GM12878 (cell line): ENCODE data around the gene GNB3. TPM values are rescaled to one million over a fixed set of nuclear protein-coding genes. Genes with fewer than 3 reads are reported as not detected.

Experiments
- EP300 ChIP-seq, 2 experiments: fragments of 150-350 bp in 1 of 2; IDR thresholded peaks; 2 replicates each; pipeline ENCODE4 v1.6.1; 2011 to 2012; ENCODE audit warnings: low read depth in 2 of 2, low read length in 2 of 2, borderline replicate concordance in 1 of 2, improper control_type of control experiment in 1 of 2, inconsistent platforms in 1 of 2; ENCODE audit not compliant: control insufficient read depth in 1 of 2
- NFXL1 ChIP-seq: fragments of 450-650 bp; IDR thresholded peaks from 2 replicates; pipeline ENCODE4 v1.6.1; 2017; ENCODE audit warnings: antibody characterized with exemption, mild to moderate bottlenecking, borderline replicate concordance
- NKRF ChIP-seq: fragments of 450-650 bp; conservative IDR thresholded peaks from 2 replicates; pipeline ENCODE4 v1.6.1; 2017; ENCODE audit warnings: mild to moderate bottlenecking, moderate library complexity
- ZBED1 ChIP-seq: IDR thresholded peaks from 2 replicates; pipeline ENCODE4 v1.6.1; 2016; ENCODE audit warnings: borderline replicate concordance
- polyA plus RNA-seq, 11 experiments: library from polyadenylated mRNA; depleted of rRNA in 4 of 11; unstranded in 6 of 11; stranded (reverse) in 5 of 11; fragments of >200 nt; fragmentation: Nextera tagmentation in 4 of 11; fragmentation: Illumina TruSeq in 1 of 11; extraction: Ambion mirVana in 4 of 11; extraction: Trizol in 1 of 11; gene quantifications; 1 replicate in 1 of 11; 2 replicates in 10 of 11; pipeline versions ENCODE4 v1.2.1 to v1.2.3, GENCODE V29; 2011 to 2016; ENCODE audit warnings: inconsistent platforms in 2 of 11, missing spikeins in 2 of 11, low read depth in 1 of 11
- total RNA-seq, 4 experiments: library from RNA; depleted of rRNA in 3 of 4; stranded (reverse); fragments of >200 nt in 3 of 4; fragmentation: Illumina TruSeq in 1 of 4; extraction: Trizol in 1 of 4; gene quantifications; 2 replicates each; pipeline versions ENCODE4 v1.2.1 to v1.2.3, GENCODE V29; 2013 to 2021
- TF ChIP-seq, protein P1 (sequence below): fragments of 450-650 bp; IDR thresholded peaks from 2 replicates; pipeline ENCODE4 v1.6.1; 2017; ENCODE audit warnings: borderline replicate concordance
- TF ChIP-seq, protein P2 (sequence below): IDR thresholded peaks from 2 replicates; pipeline ENCODE4 v1.6.1; 2011; ENCODE audit warnings: borderline replicate concordance, low read depth, mild to moderate bottlenecking, moderate library complexity, mixed read lengths, low read length; ENCODE audit not compliant: insufficient read depth; ENCODE audit errors: extremely low read length

GNB3 gene
- total and polyA plus RNA-seq, 10 of the 15 experiments (the other 5 are each of a cell fraction or from before 2014, with no cell fraction given): 0.05 to 1.1 (median 0.36) TPM

- no peak for TF ChIP-seq EP300 (IDR thresholded peaks at IDR 0.05; ENCODE audit: borderline replicate concordance in 1 of 2, control insufficient read depth in 1 of 2, low read depth in 2 of 2, low read length in 2 of 2)
- TF ChIP-seq, protein P1, sequence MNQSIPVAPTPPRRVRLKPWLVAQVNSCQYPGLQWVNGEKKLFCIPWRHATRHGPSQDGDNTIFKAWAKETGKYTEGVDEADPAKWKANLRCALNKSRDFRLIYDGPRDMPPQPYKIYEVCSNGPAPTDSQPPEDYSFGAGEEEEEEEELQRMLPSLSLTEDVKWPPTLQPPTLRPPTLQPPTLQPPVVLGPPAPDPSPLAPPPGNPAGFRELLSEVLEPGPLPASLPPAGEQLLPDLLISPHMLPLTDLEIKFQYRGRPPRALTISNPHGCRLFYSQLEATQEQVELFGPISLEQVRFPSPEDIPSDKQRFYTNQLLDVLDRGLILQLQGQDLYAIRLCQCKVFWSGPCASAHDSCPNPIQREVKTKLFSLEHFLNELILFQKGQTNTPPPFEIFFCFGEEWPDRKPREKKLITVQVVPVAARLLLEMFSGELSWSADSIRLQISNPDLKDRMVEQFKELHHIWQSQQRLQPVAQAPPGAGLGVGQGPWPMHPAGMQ: no peak
- TF ChIP-seq NKRF: no peak
- TF ChIP-seq ZBED1: no peak
- TF ChIP-seq, protein P2, sequence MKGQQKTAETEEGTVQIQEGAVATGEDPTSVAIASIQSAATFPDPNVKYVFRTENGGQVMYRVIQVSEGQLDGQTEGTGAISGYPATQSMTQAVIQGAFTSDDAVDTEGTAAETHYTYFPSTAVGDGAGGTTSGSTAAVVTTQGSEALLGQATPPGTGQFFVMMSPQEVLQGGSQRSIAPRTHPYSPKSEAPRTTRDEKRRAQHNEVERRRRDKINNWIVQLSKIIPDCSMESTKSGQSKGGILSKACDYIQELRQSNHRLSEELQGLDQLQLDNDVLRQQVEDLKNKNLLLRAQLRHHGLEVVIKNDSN: no peak
- TF ChIP-seq NFXL1: no peak
Observed at GRCh38 chr12:6822426-6823135, 18.1 kb upstream of the GNB3 start (continued).
